NCI-H460 (cell line): Measurements from ENCODE around the gene SUSD2. TPM values are rescaled to one million over a fixed set of nuclear protein-coding genes. Genes with fewer than 3 reads are reported as not detected.
"Not testable (repeated sequence)": the region's sequence is repeated elsewhere in the genome, so short reads cannot be mapped to it uniquely, and the experiment has no call there.

ENCODE experiments used
- DNase-seq: peaks from one replicate; pipeline ENCODE4 v3.0.0-alpha.2; 2016; ENCODE audit warnings: low read depth; ENCODE audit errors: extremely low read depth
- total RNA-seq: library from RNA; depleted of rRNA; stranded (reverse); fragments of >200 nt; shearing (Covaris generic); gene quantifications from 2 replicates; pipeline ENCODE4 v1.2.3, GENCODE V29; 2014; rRNA removed

SUSD2 gene
- total RNA-seq, 1 experiment from 2014 or later = 0.02 TPM

GRCh38 chr22:24236656-24237055 is 55.4 kb downstream of the SUSD2 start:
- DNase-seq = no peak

DNA sequence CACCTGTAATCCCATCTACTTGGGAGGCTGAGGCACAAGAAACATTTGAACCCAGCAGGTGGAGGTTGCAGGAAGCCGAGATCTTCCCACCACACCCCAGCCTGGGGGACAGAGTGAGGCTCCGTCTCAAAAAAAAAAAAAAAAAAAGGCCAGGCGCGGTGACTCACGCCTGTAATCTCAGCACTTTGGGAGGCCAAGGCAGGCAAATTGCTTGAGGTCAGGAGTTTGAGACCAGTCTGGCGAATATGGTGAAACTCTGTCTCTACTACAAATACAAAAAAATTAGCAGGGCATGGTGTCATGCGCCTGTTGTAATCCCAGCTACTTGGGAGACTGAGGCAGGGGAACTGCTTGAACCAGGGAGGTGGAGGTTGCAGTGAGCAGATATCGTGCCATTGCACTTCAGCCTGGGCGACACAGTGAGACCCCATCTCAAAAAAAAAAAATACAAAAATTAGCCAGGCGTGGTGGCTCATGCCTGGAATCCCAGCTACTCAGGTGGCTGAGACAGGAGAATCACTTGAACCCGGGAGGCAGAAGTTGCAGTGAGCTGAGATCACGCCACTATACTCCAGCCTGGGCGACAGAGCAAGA is 56.9 kb downstream of the SUSD2 start:
- not testable (repeated sequence) for DNase-seq

Other genes starting within 250 kb of the SUSD2 start
- 1.2 TPM in 1 of 2 replicates, not detected in the other for gene GSTT2B, start 220.3 kb upstream of the SUSD2 start, total RNA-seq
- gene DDTL, start 214.6 kb upstream of the SUSD2 start, total RNA-seq = 0.84 TPM in 1 of 2 replicates, not detected in the other
- gene DDT, start 207.0 kb upstream of the SUSD2 start, total RNA-seq = 91.4 and 116 TPM in 2 replicates
- not detected in 2 replicates for gene GSTT2, start 201.4 kb upstream of the SUSD2 start, total RNA-seq
- not detected in 2 replicates for gene GSTT4, start 176.0 kb upstream of the SUSD2 start, total RNA-seq
- gene CABIN1, start 170.2 kb upstream of the SUSD2 start, total RNA-seq = 15.1 and 15.3 TPM in 2 replicates
- gene GGT5, start 63.6 kb downstream of the SUSD2 start, total RNA-seq = not detected in 2 replicates
- 16.3 and 18.3 TPM in 2 replicates for gene SPECC1L, start 89.3 kb downstream of the SUSD2 start, total RNA-seq
- 0.72 and 0.95 TPM in 2 replicates for gene ADORA2A, start 246.1 kb downstream of the SUSD2 start, total RNA-seq